GM12874 (cell line): Measurements from ENCODE around the gene ELFN1.

Experiments
- CTCF ChIP-seq: IDR thresholded peaks from 2 replicates; pipeline ENCODE4 v1.5.1; 2011; ENCODE audit warnings: low read depth, mild to moderate bottlenecking, control low read depth, low read length, moderate library complexity; ENCODE audit not compliant: insufficient read depth

Gene ELFN1

GRCh38 chr7:1630700-1631336 lies 39.3 kb upstream of the ELFN1 start:
- no peak for TF ChIP-seq CTCF

- TF ChIP-seq CTCF = no peak
Observed at GRCh38 chr7:1631678-1632077, 38.4 kb upstream of the ELFN1 start.

GRCh38 chr7:1632506-1632905 lies 37.6 kb upstream of the ELFN1 start:
- TF ChIP-seq CTCF = no peak

- no peak for TF ChIP-seq CTCF
Observed at GRCh38 chr7:1632916-1633785, 36.9 kb upstream of the ELFN1 start.

GRCh38 chr7:1635401-1635800 lies 34.7 kb upstream of the ELFN1 start:
- no peak for TF ChIP-seq CTCF

GRCh38 chr7:1637155-1637554 lies 32.9 kb upstream of the ELFN1 start:
- TF ChIP-seq CTCF = no peak

GRCh38 chr7:1638215-1638661 lies 31.8 kb upstream of the ELFN1 start:
- TF ChIP-seq CTCF = no peak
